GM04504 (cell line): ENCODE measurements around the gene CDHR4.
"Not testable (repeated sequence)": the region's sequence is repeated elsewhere in the genome, so short reads cannot be mapped to it uniquely, and the experiment has no call there.

ENCODE experiments used
- DNase-seq: peaks from one replicate; pipeline ENCODE4 v3.0.0-alpha.2; 2012; ENCODE audit warnings: low read depth

Gene CDHR4

DNA sequence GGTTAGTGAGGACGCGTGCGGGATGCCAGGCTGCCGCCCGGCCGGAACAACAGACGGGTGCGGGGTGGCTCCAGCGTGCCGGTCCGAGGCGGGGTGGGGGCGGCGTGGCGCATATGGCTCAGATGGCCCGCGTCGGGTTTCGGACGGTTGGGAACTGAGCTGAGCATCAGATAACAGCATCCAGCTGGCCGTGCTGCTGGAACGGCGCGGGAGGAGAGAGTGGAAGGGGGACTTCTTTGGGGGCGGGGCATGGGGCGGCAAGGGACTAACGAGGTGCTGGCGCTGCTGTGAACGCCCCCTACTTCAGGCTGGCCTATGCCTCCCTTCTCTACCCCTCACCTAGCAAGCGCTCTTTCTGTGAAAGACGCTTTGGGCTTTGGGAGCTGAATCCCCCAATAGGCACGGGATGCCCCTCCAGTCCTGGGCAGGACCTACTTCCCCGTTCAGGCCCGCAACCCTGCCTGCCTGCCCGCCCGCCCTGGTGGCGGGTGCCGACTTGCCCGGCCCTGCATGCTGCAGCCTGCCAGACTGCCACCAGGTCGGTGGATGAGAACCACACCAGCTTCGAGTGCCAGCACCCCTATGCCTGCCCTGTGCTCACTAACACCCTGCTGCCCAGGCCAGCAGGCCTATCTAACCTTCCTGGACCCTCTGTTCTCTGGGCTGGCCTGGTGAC is 3.9 kb upstream of the CDHR4 start:
- no peak for DNase-seq

DNA sequence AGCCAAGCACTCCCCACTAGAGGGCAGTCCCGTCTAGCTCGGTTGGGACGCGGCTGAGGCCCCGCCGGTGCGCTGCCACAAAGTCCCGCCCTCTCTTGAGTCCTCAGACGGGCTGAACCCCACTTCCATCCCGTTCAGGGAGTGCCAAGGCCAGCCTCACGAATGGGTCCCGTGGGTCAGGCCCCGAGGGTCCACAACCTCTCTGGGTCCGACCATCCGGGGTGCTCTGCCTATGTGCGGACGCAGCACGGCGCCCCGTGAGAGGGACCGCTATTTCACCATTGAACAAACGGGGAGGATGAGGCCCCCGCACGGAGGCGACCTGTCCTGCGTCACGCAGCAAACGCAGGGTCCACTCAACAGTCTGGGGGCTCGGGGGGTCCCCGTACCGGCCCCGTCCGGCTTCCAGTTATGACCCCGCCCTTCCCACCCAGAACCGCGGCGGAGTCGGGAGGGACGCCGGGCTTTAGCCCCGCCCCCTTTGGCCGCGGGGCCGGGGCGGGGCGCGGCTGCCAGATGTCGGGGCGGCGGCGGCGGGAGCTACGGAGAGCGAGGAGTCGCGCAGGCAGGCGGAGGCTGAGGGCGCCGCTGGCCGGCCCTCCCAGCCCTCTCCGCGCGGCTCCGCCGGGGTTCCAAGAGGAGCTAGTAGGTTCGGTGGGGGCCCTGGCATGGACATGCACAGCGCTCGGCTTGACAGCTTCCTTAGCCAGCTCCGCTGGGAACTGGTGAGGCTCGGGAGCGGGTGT is 3.2 kb upstream of the CDHR4 start, which contains the start of gene INKA1:
TSS of gene INKA1 (plus strand) at position 543 of the 746 bp plus-strand sequence. CDS start at position 675, 132 bp downstream.
- DNase-seq = peak; percentile 58

DNA sequence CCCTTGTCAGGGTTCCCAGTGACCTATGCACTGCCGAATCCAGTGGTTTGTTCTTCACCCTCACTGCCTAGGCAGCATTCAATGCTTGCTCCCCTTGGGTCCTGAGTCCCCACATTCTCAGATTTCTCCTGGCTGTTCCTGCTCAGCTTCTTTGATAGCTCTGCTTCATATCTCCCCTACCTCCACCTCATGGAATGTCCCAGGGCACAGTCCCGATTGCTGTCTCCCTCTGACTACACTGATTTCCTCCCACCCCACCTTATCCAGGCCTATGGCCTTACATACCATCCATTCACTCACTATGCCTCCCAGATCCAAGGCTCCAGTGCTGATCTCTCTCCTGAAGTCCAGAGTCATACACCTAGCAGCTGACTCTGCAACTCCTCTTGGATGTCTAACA is 1.5 kb upstream of the CDHR4 start:
- DNase-seq = no peak

- DNase-seq = no peak
Measured at GRCh38 chr3:49799105-49799504, 568 bp downstream of the CDHR4 start.

DNA sequence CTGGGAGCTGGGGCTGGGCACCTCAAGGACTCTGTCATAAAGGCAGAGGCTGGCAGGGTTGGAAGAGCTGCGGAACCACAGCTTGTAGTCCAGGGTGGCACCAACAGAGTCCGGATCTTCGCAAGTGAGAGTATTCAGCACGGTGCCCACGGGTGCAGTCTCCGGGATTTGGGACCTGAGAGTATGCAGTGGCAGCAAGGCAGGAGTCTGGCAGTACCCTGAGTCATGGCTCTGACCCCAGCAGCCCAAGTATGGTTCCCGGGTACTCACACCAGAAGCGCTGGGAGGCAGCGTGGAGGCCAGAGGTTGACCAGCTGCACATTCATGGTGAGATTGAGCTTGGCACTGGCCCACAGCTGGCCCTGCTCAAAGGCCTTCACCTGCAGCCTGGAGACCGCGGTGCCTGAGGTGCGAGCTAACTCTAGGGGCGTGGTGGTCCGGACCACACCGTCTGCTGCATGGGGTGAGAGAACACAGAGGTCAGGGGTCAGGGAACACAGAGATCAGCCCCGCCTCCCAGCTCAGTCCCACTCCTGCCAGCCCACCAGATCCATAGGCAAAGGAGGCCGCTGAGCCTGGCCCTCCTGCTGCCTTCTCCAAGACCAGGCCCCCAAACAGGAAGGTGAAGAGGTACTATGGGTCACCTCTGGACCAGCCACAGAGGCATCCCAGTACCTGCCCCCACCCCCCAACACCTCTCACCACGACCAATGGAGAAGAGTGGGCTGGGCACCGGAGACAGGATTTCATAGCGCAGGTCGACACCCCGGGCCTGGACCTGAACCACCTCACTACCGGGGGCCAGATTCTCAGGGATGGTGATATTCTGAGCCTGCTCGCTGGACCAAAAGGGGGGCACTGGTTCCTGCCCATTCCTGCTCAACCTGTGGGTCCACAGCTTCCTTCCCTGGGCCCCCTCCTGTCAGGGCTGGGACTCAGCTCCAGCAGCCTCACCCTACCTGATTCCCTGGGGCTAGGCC is 4.5 kb downstream of the CDHR4 start:
- DNase-seq = no peak

- DNase-seq = no peak
Measured at GRCh38 chr3:49794431-49794830, 5.2 kb downstream of the CDHR4 start.

DNA sequence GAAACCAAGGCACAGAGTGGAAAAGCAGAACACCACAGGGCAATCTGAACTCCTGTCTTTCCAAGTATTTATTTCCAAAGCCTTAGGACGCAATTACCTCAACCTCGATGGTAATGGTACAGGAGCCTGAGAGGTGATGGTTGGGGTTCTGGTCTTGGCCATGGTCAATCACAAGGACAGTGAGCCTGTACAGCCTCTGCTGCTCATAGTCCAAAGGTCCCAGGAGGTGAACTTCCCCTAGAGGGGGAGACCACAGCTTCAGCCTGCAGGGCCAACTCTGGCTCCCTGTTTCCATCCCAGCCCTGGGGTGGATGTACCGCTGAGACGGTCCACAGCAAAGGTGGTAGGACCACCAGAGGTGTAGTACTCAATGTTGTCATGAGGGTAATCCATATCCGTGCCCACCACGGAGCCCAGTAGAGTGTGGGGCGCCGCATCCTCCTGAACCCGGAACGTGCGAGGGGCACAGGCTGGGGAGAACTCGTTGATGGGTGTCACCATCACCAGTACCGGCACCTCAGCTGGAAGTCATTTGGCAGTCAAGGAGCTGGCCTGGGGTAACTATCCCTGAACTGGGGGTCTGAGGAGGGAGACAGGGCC is 6.1 kb downstream of the CDHR4 start:
- no peak for DNase-seq

DNA sequence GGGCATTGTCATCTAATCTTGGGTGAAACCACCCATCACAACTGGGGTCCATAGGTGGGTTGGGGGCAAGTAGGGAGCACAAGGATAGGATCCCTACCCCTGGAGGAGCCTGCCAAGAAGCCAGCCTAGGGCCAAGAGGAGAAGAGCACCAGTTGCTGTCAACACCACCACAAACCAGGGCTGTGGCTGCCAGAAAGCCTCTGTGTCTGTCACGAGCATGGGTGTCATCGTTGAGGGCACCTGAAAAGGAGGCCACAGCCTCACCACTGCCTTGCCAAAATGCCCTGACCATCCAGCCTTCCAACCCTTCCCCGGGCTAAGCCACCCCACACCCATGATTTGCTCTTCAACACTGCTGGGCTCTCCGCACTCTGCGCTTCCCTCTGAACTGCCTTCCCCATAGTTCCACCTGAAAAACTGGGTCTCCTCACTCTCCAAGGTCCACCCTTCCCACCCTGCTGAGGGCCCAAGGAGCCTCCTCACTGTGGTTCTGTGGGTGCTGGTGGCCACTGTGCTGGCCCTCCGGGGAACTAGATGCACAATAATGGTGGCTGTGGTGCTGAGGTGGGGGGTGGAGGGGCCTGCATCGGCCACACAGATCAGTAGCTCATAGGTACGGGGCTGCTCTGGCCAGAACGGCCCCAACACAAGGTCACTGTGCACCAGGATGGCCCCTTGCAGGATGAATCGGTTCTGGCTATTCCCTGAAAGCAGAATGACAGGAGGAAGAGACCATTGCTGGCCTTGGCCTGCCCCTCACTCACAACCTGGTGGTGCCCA is 7.1 kb downstream of the CDHR4 start:
- no peak for DNase-seq

- no peak for DNase-seq
Measured at GRCh38 chr3:49791571-49791970, 8.1 kb downstream of the CDHR4 start.

DNA sequence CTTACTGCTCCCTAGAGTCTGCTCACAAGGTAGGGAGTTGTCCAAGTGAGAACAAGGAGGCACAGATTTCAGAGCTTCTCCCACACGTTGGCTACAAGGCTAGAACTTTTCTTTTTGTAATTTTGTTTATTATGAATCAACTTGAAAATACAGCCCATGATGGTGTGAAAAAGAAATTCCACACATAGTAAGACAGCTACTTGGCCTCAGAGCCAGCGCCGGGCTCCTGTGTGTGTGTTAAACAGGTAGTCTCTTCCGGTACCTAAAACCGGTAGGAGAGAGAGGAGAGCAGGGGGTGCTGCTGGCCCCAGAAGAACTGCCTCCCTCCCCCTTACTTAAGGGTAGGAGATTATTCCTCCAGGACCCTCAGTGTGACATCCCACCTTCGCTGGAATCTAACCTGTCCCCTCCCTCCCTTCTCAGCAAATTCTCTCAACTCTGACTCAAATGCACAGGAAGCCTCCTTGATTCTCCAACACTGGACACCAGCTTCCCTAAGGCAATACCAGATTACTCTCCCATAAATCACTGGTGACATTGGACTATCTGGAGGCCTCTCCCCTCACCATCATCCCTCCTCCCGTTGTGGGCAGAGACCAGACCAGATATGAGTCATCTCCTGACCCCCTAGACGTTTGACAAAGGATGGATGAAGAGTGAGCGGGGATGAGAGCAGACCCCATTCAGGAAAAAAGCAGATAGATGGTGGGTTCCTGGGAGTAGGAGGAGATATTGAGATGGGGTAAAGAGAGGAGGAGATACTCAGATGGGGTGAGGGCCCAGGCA is 8.9 kb downstream of the CDHR4 start:
- DNase-seq = no peak

- no peak for DNase-seq
Measured at GRCh38 chr3:49788056-49788455, 11.6 kb downstream of the CDHR4 start.

DNA sequence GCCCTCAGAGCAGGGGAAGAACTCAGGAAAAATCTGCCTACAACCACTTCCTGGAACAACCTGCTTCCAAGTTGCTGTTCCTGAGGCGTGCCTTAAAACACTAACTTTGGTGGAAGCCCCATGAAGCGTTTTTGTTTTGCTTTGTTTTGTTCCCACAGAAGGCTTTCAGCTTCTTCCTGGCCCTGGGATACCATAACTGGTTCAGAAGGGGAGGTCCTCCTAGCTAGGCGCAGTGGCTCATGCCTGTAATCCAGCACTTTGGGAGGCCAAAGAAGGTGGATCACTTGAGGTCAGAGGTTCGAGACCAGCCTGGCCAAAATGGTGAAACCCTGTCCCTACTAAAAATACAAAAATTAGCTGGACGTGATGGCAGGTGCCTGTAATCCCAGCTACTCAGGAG is 12.1 kb downstream of the CDHR4 start:
- DNase-seq = no peak

DNA sequence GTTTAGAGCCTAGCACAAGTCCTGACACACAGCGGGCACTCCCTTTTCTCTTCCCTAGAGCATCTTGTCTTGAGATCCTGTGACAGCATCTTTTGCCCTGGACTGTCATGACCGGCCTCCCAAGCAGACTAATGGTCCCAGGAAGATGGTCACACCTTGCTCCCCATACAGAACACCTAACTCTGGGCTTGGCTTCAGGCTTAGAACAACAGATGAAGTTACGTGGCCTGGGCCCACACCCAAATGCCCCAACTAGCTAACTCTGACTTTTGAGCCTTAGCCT is 12.6 kb downstream of the CDHR4 start:
- no peak for DNase-seq

DNA sequence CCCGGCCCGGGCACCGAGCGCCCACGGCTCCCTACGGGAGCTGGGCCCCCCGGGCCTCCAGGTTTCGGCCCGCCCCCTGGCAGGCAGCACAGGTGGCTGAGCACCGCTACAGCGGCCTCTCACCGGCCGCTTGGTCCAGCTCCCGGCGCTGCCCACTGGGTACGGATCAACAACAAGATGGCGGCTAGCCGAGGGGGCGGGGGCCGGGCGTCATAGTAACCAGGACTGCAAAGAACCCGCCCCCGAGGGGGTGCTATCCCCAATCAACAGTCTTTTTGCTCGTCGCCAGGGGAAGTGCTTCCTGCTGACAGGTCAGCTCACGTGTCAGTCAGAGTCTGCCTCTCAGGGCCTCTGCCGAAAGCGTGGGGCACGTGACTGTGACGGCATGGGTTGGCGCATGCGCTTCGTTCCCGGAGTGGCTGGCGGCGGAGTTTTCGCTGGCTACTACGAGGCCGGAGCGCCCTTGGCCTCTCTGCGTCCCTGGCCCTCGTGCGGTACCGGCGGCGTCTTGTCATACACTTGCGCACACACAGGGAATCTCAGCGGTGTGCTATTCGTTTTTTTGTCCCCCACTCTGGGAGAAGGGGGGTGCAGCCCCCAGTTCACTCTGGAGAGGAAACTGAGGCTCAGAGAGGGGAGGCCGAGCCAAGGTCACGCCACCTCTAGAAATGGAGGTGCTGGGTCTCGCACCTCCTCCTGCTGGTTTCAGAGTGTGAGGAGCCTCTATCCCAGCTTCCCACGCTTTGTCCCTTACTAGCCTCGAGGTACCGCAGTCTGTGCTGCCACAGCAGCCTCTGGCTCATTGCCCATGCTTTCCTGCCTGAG is 13.1 kb downstream of the CDHR4 start, which contains the start of gene IP6K1:
TSS of gene IP6K1 (minus strand) at position 186 of the 825 bp plus-strand sequence. CDS start 38,502 bp downstream, outside the sequence.
- peak; percentile 100 for DNase-seq

DNA sequence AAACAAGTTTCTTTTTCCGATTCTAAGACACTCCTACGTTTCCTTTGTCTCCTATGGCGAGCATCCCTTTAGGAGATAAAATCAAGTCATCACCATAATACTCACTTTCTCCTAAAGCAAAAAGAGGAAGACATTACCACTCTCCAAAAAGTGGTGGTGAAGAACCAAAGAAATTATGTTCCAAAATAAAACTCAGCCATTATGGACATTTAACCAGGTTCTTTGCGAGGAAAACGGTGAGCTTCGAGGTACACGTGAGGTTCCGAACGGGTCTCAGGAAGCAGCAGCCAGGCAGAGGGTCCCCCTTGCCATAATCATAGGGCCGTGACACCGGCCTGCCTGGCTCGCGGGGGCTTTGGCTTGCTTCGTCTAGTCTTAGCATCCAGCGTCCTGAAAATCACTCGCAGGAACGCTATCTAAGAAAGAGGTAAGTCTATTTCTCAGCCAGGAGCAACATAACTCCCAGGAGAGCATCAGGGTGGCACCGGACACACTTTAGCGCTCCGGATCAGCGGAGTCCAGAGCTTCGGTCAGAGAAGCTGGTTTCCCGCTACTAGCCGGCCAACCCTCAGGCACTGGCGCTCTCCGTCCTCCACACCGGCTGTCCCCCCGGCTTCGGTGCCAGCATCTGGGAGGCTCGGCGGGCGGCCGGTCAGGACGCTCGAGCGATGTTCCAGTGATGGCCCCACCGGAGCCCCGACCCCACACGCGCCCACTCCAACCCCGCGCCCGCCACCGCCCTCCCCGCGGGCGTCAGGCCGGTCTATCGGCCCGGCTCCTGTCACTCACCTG is 13.9 kb downstream of the CDHR4 start:
- peak; percentile 14 for DNase-seq

GRCh38 chr3:49782277-49782676 is 17.4 kb downstream of the CDHR4 start:
- not testable (repeated sequence) for DNase-seq

- DNase-seq = no peak
Measured at GRCh38 chr3:49781415-49782199, 18.1 kb downstream of the CDHR4 start.

DNA sequence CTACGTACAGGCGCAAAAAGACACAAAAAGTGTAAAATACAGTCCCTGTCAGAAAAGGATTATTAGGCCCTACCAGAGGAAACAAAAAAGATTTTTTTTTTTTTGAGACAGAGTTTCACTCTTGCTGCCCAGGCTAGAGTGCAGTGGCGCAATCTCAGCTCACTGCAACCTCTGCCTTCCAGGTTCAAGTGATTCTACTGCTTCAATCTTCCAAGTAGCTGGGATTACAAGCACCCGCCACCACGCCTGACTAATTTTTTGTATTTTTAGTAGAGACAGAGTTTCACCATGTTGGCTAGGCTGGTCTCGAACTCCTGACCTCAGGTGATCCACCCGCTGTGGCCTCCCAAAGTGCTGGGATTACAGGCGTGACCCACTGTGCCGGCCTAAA is 18.7 kb downstream of the CDHR4 start:
- not testable (repeated sequence) for DNase-seq
